Vagina (tissue), 2 donors: ENCODE results near the gene GNAL. TPM values are rescaled to one million over a fixed set of nuclear protein-coding genes. Genes with fewer than 3 reads are reported as not detected.

Experiments used
- DNase-seq, 2 donors: peaks; one replicate each; pipeline ENCODE4 v3.0.0-alpha.2; 2017; ENCODE audit errors: extremely low spot score in 2 of 2
- H3K27ac ChIP-seq: fragments of 200-600 bp; sonication (generic); one replicate; pipeline ENCODE4 v1.5.1; 2019
- H3K27me3 ChIP-seq: fragments of 200-600 bp; sonication (generic); one replicate; pipeline ENCODE4 v1.5.1; 2019
- H3K36me3 ChIP-seq, 2 donors: fragments of 200-600 bp; sonication (generic); one replicate each; pipeline ENCODE4 v1.5.1; 2017 to 2019
- H3K4me1 ChIP-seq: fragments of 200-600 bp; sonication (generic); one replicate; pipeline ENCODE4 v1.5.1; 2019
- H3K4me3 ChIP-seq, 2 donors: fragments of 200-600 bp; sonication (generic); 1 replicate in 1 of 2; 2 replicates in 1 of 2; pipeline ENCODE4 v1.5.1; 2016 to 2019
- H3K9me3 ChIP-seq: fragments of 200-600 bp; sonication (generic); one replicate; pipeline ENCODE4 v1.5.1; 2019
- POLR2A ChIP-seq, 2 donors: fragments of 450-650 bp; IDR thresholded peaks; one replicate each; pipeline ENCODE4 v1.6.1; 2017; ENCODE audit warnings: antibody characterized with exemption in 2 of 2, mild to moderate bottlenecking in 2 of 2, moderate library complexity in 2 of 2
- POLR2AphosphoS5 ChIP-seq, 2 donors: sonication (generic); formaldehyde crosslinking; IDR thresholded peaks; one replicate each; pipeline ENCODE4 v1.9.0; 2017; ENCODE audit warnings: antibody characterized with exemption in 2 of 2, mild to moderate bottlenecking in 2 of 2, low read depth in 1 of 2; ENCODE audit not compliant: insufficient read depth in 1 of 2
- intact Hi-C: fragments of 100-400 bp; cut with DNase I; formaldehyde crosslinking; loops from one replicate; pipeline ENCODE4 v1.15.1; 2023
- total RNA-seq: library from RNA; depleted of rRNA; stranded (reverse); fragments of >200 nt; gene quantifications from one replicate; pipeline ENCODE4 v1.2.3, GENCODE V29; 2016
- TF ChIP-seq, protein P1 (sequence below), 3 experiments: fragments of 450-650 bp in 2 of 3; fragments of 200-600 bp in 1 of 3; sonication (generic) in 1 of 3; IDR thresholded peaks; one replicate each; pipeline ENCODE4 v1.5.1; 2017 to 2019; ENCODE audit warnings: antibody characterized with exemption in 3 of 3, mild to moderate bottlenecking in 2 of 3, moderate library complexity in 2 of 3

Gene GNAL
- total RNA-seq, 1 donor from 2014 or later: 23.3 TPM

GRCh38 chr18:11794195-11794594 is 105.1 kb downstream of the GNAL start:
- intact Hi-C loops: no loop called here
- Histone ChIP-seq H3K4me1 (no peaks in the 10 kb centered on the region), H3K9me3 (no peaks in the 10 kb centered on the region), H3K27ac (no peak overlapping the region), H3K36me3 (no peaks in the 10 kb centered on the region), H3K4me3 (no peak overlapping the region), H3K27me3 (no peaks in the 10 kb centered on the region)
- DNase-seq: no peak
- TF ChIP-seq, protein P1, sequence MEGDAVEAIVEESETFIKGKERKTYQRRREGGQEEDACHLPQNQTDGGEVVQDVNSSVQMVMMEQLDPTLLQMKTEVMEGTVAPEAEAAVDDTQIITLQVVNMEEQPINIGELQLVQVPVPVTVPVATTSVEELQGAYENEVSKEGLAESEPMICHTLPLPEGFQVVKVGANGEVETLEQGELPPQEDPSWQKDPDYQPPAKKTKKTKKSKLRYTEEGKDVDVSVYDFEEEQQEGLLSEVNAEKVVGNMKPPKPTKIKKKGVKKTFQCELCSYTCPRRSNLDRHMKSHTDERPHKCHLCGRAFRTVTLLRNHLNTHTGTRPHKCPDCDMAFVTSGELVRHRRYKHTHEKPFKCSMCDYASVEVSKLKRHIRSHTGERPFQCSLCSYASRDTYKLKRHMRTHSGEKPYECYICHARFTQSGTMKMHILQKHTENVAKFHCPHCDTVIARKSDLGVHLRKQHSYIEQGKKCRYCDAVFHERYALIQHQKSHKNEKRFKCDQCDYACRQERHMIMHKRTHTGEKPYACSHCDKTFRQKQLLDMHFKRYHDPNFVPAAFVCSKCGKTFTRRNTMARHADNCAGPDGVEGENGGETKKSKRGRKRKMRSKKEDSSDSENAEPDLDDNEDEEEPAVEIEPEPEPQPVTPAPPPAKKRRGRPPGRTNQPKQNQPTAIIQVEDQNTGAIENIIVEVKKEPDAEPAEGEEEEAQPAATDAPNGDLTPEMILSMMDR (IDR thresholded peaks at IDR 0.05): no peak
- TF ChIP-seq POLR2AphosphoS5 (IDR thresholded peaks at IDR 0.05; ENCODE audit: insufficient read depth in 1 of 2, low read depth in 1 of 2) (no peak), POLR2A (IDR thresholded peaks at IDR 0.05) (no peak)

DNA sequence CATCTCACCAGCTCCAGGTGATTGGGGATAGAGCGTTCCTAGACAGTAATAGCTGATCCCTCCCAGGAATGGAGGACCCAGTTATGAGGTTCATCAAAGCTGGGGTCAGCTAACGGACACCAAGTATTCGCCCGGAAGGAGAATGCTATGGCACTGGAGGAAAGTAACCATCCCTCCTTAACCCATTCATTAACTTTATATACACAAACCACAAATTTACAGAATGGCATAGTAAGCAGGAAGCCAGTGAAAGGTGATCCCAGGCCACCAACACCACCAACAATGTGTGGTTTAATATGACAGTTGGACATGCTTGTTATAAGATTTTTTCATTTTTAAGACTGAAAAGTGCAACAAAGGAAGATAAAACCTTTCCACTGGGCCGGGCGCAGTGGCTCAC is 106.9 kb downstream of the GNAL start:
- no peaks in the 10 kb centered on the region for H3K4me1 ChIP-seq
- intact Hi-C loops: no loop called here
- no peak overlapping the region for H3K27ac ChIP-seq
- no peaks in the 10 kb centered on the region for H3K9me3 ChIP-seq
- no peaks in the 10 kb centered on the region for H3K27me3 ChIP-seq
- H3K4me3 ChIP-seq: no peak overlapping the region
- DNase-seq: no peak
- TF ChIP-seq POLR2A (IDR thresholded peaks at IDR 0.05) (no peak), POLR2AphosphoS5 (IDR thresholded peaks at IDR 0.05; ENCODE audit: insufficient read depth in 1 of 2, low read depth in 1 of 2) (no peak)
- TF ChIP-seq, protein P1 (IDR thresholded peaks at IDR 0.05): no peak
- no peaks in the 10 kb centered on the region for H3K36me3 ChIP-seq

DNA sequence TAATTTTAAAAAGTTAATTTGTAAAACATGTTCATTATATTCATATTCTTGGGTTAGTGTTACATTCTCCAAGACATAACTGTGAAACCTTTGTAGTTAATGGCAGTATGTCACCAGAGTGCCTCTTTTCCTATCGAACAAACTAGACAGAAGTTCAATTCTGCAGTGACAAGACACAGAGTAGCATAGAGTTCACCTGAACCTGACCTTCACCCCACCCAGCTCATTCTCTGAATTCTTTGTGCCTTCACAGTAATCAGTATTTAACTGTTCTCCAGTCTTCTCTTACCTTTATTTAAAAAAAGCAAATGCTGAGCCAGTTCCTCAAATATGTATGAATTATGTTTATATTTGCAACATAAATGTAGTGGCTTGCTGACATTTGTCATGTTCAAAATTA is 109.2 kb downstream of the GNAL start:
- intact Hi-C loops: no loop called here
- TF ChIP-seq POLR2A (IDR thresholded peaks at IDR 0.05): no peak
- no peak for TF ChIP-seq POLR2AphosphoS5 (IDR thresholded peaks at IDR 0.05; ENCODE audit: insufficient read depth in 1 of 2, low read depth in 1 of 2)
- TF ChIP-seq, protein P1 (IDR thresholded peaks at IDR 0.05): no peak
- no peaks in the 10 kb centered on the region for H3K4me1 ChIP-seq
- no peak overlapping the region for H3K27ac ChIP-seq
- no peaks in the 10 kb centered on the region for H3K27me3 ChIP-seq
- H3K36me3 ChIP-seq: no peaks in the 10 kb centered on the region
- H3K4me3 ChIP-seq: no peak overlapping the region
- DNase-seq: no peak
- H3K9me3 ChIP-seq: no peaks in the 10 kb centered on the region

DNA sequence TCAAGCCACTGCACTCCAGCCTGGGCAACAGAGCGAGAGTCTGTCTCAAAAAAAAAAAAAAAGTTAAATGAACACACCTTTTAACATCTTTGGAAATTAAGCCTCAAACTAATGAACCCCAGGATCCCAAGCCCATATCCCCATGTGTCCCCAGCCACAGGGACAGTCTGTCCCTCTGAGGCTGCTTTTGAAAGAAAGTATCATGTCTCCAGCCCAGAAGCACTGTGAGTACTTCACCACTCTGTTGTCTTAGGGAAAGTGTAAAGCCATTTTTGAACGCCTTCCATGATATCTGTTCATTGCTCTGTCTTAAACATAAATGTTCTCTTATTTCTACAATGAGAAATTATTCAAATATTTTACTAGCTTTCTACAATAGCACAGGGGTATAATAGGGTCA is 110.0 kb downstream of the GNAL start:
- H3K27ac ChIP-seq: no peak overlapping the region
- no peaks in the 10 kb centered on the region for H3K36me3 ChIP-seq
- no peaks in the 10 kb centered on the region for H3K27me3 ChIP-seq
- H3K4me3 ChIP-seq: no peak overlapping the region
- no peak for DNase-seq
- no peaks in the 10 kb centered on the region for H3K4me1 ChIP-seq
- H3K9me3 ChIP-seq: no peaks in the 10 kb centered on the region
- intact Hi-C loops: no loop called here
- TF ChIP-seq, protein P1 (IDR thresholded peaks at IDR 0.05): no peak
- TF ChIP-seq POLR2AphosphoS5 (IDR thresholded peaks at IDR 0.05; ENCODE audit: insufficient read depth in 1 of 2, low read depth in 1 of 2): no peak
- TF ChIP-seq POLR2A (IDR thresholded peaks at IDR 0.05): no peak

- H3K27me3 ChIP-seq: no peaks in the 10 kb centered on the region
- no peak overlapping the region for H3K4me3 ChIP-seq
- no peaks in the 10 kb centered on the region for H3K36me3 ChIP-seq
- intact Hi-C loops: no loop called here
- no peak for TF ChIP-seq POLR2AphosphoS5 (IDR thresholded peaks at IDR 0.05; ENCODE audit: insufficient read depth in 1 of 2, low read depth in 1 of 2)
- TF ChIP-seq, protein P1 (IDR thresholded peaks at IDR 0.05): no peak
- no peak for TF ChIP-seq POLR2A (IDR thresholded peaks at IDR 0.05)
- H3K27ac ChIP-seq: no peak overlapping the region
- H3K4me1 ChIP-seq: no peaks in the 10 kb centered on the region
- H3K9me3 ChIP-seq: no peaks in the 10 kb centered on the region
- DNase-seq: no peak
Measured at GRCh38 chr18:11800566-11801334, 111.7 kb downstream of the GNAL start.
